ENCODE data around the gene ANGPT4. TPM values are rescaled to one million over a fixed set of nuclear protein-coding genes. Genes with fewer than 3 reads are reported as not detected.

The ANGPT4 gene
- total and polyA plus RNA-seq, 2 of the 8 experiments (the other 6 are each of a cell fraction or from before 2014, with no cell fraction given), result 0.07 to 0.33 TPM

GRCh38 chr20:926670-927069 is 10.5 kb upstream of the ANGPT4 start:
- Histone ChIP-seq H2AFZ (ENCODE audit: low read length) (no peak overlapping the region), H2AK5ac (ENCODE audit: low read depth, low read length) (no peak overlapping the region), H2BK15ac (ENCODE audit: low read length) (no peak overlapping the region), H3K9me3 (ENCODE audit: insufficient read depth in 2 of 2, low read depth in 1 of 2, low read length in 1 of 2) (peaks cover 10 to 17% of the 10 kb centered on the region in 2 experiments), H3K79me2 (ENCODE audit: control insufficient read depth in 1 of 2, insufficient read depth in 2 of 2, low read length in 2 of 2) (no peaks in the 10 kb centered on the region), H4K5ac (ENCODE audit: insufficient read length, low read depth, low read length) (no peak overlapping the region), H3K36me3 (ENCODE audit: control insufficient read depth in 2 of 4, insufficient read depth in 4 of 4, low read length in 3 of 4) (no peaks in the 10 kb centered on the region), H2BK5ac (ENCODE audit: low read depth, low read length) (no peak overlapping the region), H3K79me1 (ENCODE audit: low read depth, low read length) (no peaks in the 10 kb centered on the region), H3K4me1 (replicated peaks in 1 of 4; ENCODE audit: control insufficient read depth in 3 of 4, insufficient read depth in 4 of 4, low read length in 3 of 4) (no peaks in the 10 kb centered on the region), H4K20me1 (replicated peaks in 1 of 2; ENCODE audit: control insufficient read depth in 1 of 2, insufficient read depth in 2 of 2, low read length in 2 of 2) (no peaks in the 10 kb centered on the region), H3K18ac (ENCODE audit: extremely low read depth, low read length) (no peak overlapping the region), H2BK120ac (replicated peaks; ENCODE audit: low read depth, low read length) (no peak overlapping the region), H3K27ac (ENCODE audit: low read depth, low read length) (no peak overlapping the region), H3K4me3 (ENCODE audit: extremely low read depth in 1 of 4, insufficient read depth in 2 of 4, low read depth in 3 of 4, low read length in 4 of 4) (no peak overlapping the region), H2BK20ac (ENCODE audit: low read length) (no peak overlapping the region), H3K56ac (replicated peaks; ENCODE audit: insufficient read length, low read depth, low read length) (no peak overlapping the region), H2BK12ac (ENCODE audit: low read depth, low read length) (no peak overlapping the region), H3K23ac (ENCODE audit: insufficient read length) (no peak overlapping the region), H4K8ac (ENCODE audit: extremely low read depth, insufficient read depth, low read length) (no peak overlapping the region), H3K27me3 (replicated peaks in 1 of 4; ENCODE audit: control insufficient read depth in 3 of 4, extremely low read depth in 1 of 4, insufficient read depth in 3 of 4, low read length in 3 of 4) (no peaks in the 10 kb centered on the region), H4K91ac (replicated peaks; ENCODE audit: insufficient read length, low read length) (no peak overlapping the region), H3K14ac (ENCODE audit: insufficient read length) (no peak overlapping the region), H3K4ac (replicated peaks; ENCODE audit: insufficient read length, low read depth, low read length) (no peak overlapping the region), H3K23me2 (ENCODE audit: low read depth, low read length) (no peaks in the 10 kb centered on the region), H3K4me2 (ENCODE audit: insufficient read depth in 1 of 2, low read depth in 2 of 2, low read length in 2 of 2) (no peak overlapping the region), H3K9ac (replicated peaks in 1 of 4; ENCODE audit: extremely low read depth in 1 of 4, low read depth in 3 of 4, low read length in 3 of 4) (no peak overlapping the region)
- POLR2A ChIA-PET (ENCODE audit: partially characterized antibody), result no interaction called here
- TF ChIP-seq KDM4A (IDR thresholded peaks at IDR 0.05; ENCODE audit: low read depth, low read length, severe bottlenecking) (no peak), CBX8 (IDR thresholded peaks at IDR 0.05; ENCODE audit: borderline replicate concordance, low read depth, low read length) (no peak), FOSL1 (IDR thresholded peaks at IDR 0.05; ENCODE audit: insufficient read depth, low read depth, low read length) (no peak), SUZ12 (IDR thresholded peaks at IDR 0.05; ENCODE audit: low read length) (no peak), YY1 (IDR thresholded peaks at IDR 0.05; ENCODE audit: low read depth, low read length) (no peak), BCL11A (IDR thresholded peaks at IDR 0.05; ENCODE audit: low read depth in 2 of 2, low read length in 2 of 2) (no peak), SP2 (IDR thresholded peaks at IDR 0.05; ENCODE audit: low read length) (no peak), SP1 (IDR thresholded peaks at IDR 0.05; ENCODE audit: low read depth, low read length) (no peak), CTCF (IDR thresholded peaks at IDR 0.05; ENCODE audit: control extremely low read depth in 1 of 3, insufficient read depth in 1 of 3, low read depth in 1 of 3, low read length in 3 of 3) (no peak), SIRT6 (IDR thresholded peaks at IDR 0.05; ENCODE audit: low read length) (no peak), SRF (IDR thresholded peaks at IDR 0.05; ENCODE audit: low read depth, low read length) (no peak), BRCA1 (IDR thresholded peaks at IDR 0.05; ENCODE audit: low read depth, low read length) (no peak), EGR1 (IDR thresholded peaks at IDR 0.05; ENCODE audit: borderline replicate concordance, low read depth, low read length) (no peak)
- 84% methylated on average over 6 of the region's 6 CpGs; no CpG with 5 or more reads in 1 of the 2 experiments for WGBS, 2 experiments (ENCODE audit: extremely low coverage in 1 of 2, insufficient coverage in 1 of 2, insufficient read length in 1 of 2, insufficient replicate concordance in 2 of 2, low coverage in 1 of 2, low lambda C conversion rate in 2 of 2, missing lambda C conversion rate in 1 of 2)
- DNase-seq (ENCODE audit: low read depth in 1 of 2, low spot score in 2 of 2) (no peak), FAIRE-seq (no peak)
- CTCF ChIA-PET (ENCODE audit: partially characterized antibody), result interaction anchor here (1.1 to 1.6 kb wide), 2 partner anchors 15 to 16 kb away, joined by 4 to 5 read pairs; no protein-coding TSS in a partner anchor
